Measurements from ENCODE around the gene HCFC1.

Gene HCFC1

GRCh38 chrX:153969125-153969903 is 2.3 kb downstream of the HCFC1 start:
- no peak for DNase-seq (ENCODE audit: extremely low read depth, low read depth)

DNA sequence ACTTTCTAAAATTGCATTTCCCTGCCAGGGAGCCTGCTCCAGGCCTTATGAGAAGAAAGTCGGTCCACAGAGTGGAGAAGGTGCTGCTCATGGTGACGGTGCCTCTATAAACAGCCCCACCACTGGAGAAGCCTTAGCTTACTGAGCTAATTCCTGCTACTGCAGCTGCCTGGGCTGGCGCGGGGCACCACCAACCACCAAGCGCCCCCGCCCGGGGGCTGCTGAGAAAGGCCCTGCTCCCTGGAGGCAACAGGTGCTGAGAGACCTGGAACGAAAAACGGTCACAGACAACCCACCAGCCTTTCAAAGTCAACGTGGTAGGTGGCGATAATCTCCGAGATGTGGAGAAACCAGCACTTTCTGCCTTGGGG is 2.9 kb downstream of the HCFC1 start:
- no peak for DNase-seq (ENCODE audit: extremely low read depth, low read depth)
- TF ChIP-seq CTCF (IDR thresholded peaks at IDR 0.05; ENCODE audit: low read depth, low read length, missing control alignments): no peak
- H3K4me3 ChIP-seq (replicated peaks; ENCODE audit: low read depth, low read length): peak overlapping the region; percentile 73

More at GRCh38 chrX:153969125-153969903, 2.3 kb downstream of the HCFC1 start:
- no peak for TF ChIP-seq CTCF (IDR thresholded peaks at IDR 0.05; ENCODE audit: low read depth, low read length, missing control alignments)
- H3K4me3 ChIP-seq (replicated peaks; ENCODE audit: low read depth, low read length): peak overlapping the region; percentile 73

DNA sequence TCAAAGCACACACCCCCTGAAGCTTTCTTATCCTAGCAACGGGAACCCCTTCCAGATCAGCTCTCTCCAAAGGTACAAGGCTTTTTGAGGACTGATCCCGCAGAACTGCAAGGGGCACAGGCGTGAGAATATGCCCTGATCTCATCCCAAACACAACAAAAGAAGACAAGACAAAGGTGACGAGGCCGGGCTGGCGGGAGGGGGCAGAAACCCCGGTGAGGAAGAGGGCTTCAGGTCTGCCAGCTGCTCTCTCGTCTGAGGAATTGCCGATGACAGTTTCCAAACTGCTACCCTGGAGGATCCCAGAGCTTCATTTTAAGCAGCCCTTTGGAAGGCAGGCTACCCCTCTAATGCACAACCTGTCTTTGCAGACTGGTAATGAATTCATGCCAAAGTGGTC is 3.4 kb downstream of the HCFC1 start:
- H3K4me3 ChIP-seq (replicated peaks; ENCODE audit: low read depth, low read length): peak overlapping the region; percentile 73
- no peak for DNase-seq (ENCODE audit: extremely low read depth, low read depth)
- no peak for TF ChIP-seq CTCF (IDR thresholded peaks at IDR 0.05; ENCODE audit: low read depth, low read length, missing control alignments)

GRCh38 chrX:153967536-153968224 is 3.9 kb downstream of the HCFC1 start:
- TF ChIP-seq CTCF (IDR thresholded peaks at IDR 0.05; ENCODE audit: low read depth, low read length, missing control alignments): no peak
- H3K4me3 ChIP-seq (replicated peaks; ENCODE audit: low read depth, low read length): peak overlapping the region; percentile 73
- no peak for DNase-seq (ENCODE audit: extremely low read depth, low read depth)

- H3K4me3 ChIP-seq (replicated peaks; ENCODE audit: low read depth, low read length): 0 out of 2 replicates have a peak overlapping the region, but pooled peaks have one; percentile 73
- DNase-seq (ENCODE audit: extremely low read depth, low read depth): no peak
- TF ChIP-seq CTCF (IDR thresholded peaks at IDR 0.05; ENCODE audit: low read depth, low read length, missing control alignments): no peak
Observed at GRCh38 chrX:153966841-153967535, 4.6 kb downstream of the HCFC1 start.

GRCh38 chrX:153966283-153966688 is 5.3 kb downstream of the HCFC1 start:
- TF ChIP-seq CTCF (IDR thresholded peaks at IDR 0.05; ENCODE audit: low read depth, low read length, missing control alignments): no peak
- DNase-seq (ENCODE audit: extremely low read depth, low read depth): no peak
- no peak overlapping the region for H3K4me3 ChIP-seq (replicated peaks; ENCODE audit: low read depth, low read length)
